Stimulated activated CD4-positive, alpha-beta T cell treated with anti-CD3 and anti-CD28 coated beads, Interleukin-12 subunit alpha, Interleukin-12 subunit beta, amount 100 ng/mL, for 4 hours (primary cell): ENCODE results near the gene AGAP3.

ENCODE experiments used
- DNase-seq: peaks from one replicate; pipeline ENCODE4 v3.0.0-alpha.2; 2020

The AGAP3 gene

GRCh38 chr7:151124899-151125399 lies 38.7 kb downstream of the AGAP3 start:
- DNase-seq, result no peak

DNA sequence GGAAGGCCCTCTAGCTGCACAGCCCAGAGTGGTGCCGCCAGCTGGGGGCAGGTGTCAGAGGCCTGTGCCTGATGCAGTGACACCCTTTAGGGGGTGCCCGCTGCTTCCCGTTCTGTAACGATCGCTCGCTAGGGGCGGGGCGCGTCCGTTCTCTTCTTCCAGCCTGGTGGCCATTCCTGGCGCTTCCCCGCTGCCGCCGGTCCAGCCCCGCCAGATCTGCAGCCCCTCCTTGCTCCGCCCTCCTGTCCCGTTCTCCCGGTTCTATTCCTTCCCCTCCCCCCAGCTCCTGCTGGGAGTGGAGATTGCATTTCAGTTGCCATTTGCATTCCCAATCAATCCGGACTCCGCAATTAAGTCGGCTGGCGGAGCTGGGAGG lies 39.2 kb downstream of the AGAP3 start:
- DNase-seq, result no peak

GRCh38 chr7:151125846-151126481 lies 39.7 kb downstream of the AGAP3 start:
- no peak for DNase-seq

DNA sequence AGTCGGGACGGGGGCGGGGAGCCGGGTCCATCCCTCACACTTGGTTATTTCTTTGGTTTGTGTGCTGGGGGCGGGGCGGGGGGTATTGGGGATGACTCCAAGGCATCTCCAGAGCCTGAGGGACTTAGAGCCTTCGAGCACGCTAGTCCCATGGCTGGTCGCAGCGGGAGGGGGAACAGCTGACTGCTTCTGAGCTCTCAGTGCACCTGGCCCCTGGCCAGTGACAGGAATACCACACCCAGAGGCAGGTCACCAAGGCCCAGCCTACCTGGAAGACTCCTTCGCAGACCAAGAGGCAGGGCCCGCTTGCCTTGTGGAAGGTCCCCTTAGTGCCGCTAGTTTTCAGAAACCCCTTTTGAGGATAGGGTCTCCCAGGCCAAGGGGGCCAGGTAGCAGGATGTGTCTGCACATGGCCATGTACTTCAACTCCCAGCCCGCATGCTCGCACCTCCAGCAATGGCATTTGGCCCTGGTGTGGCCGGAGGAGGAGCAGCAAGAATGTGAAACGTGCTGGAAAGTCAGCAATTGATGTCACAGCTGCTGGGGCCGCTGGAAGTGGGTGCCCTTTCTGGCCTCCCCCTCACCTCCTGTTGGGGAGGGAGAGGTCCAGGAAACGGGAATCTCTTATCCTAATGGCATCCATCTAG lies 40.3 kb downstream of the AGAP3 start:
- no peak for DNase-seq

GRCh38 chr7:151128144-151128543 lies 41.9 kb downstream of the AGAP3 start:
- no peak for DNase-seq

DNA sequence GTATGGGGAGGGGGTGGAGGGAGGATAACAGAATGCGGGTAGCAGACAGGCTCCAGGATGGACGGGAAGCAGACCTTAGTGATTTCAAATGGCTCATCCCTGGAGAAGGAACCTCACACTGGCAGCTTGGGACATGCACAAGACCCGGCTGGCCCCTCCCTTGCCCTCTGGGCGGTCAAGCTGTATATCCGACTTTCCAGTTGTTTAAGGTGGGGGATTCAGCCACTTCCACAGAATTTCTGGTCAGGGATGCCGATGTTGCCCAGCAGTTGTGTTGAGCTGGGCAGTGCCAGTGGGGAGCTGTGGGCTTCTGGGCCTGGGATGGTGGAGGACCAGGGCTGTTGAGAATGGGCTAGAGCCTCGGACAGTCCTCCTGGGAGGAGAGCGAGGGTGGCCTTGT lies 42.4 kb downstream of the AGAP3 start:
- no peak for DNase-seq

DNA sequence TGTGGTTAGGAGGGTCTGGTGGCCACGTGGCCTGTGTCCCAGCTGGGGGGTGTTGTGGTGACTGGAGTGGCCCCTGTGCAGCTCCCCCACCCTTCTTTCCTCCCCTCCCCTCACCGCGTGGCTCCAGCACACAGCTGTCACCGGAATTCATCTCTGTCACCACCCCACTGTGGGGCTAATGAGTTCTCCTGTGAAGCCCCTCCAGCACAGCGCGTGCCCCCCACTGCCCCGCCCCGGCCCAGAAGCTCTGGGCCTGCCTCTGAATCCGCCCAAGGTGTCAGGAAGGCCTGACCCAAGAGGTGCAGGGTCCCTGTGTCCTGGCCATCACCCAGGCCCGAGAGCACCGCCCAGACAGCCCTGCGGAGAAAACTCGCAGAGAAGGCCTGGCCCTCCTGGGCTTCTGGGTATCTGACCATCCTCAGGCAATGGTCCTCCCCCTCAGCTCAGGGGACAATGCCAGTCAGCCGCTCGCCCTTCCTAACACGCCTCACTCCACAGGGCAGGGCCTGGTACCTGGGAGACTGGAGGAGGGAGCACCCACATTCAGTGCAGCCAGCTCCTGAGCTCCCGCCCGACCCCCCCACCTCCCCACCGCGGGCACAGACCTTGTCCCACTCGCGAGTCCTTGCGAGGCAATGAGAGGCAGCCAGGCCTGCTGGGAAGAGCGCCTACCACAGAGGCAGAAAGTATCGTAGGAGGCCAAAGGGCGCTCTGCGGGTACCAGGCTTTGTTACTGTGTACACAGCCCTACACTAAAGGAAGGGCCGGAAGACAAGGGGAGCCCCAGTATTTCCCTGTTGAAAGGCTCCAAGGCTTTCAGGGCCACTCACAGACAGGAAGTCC lies 43.1 kb downstream of the AGAP3 start:
- no peak for DNase-seq

GRCh38 chr7:151129960-151130591 lies 43.8 kb downstream of the AGAP3 start:
- no peak for DNase-seq

GRCh38 chr7:151130741-151131157 lies 44.5 kb downstream of the AGAP3 start:
- no peak for DNase-seq

DNA sequence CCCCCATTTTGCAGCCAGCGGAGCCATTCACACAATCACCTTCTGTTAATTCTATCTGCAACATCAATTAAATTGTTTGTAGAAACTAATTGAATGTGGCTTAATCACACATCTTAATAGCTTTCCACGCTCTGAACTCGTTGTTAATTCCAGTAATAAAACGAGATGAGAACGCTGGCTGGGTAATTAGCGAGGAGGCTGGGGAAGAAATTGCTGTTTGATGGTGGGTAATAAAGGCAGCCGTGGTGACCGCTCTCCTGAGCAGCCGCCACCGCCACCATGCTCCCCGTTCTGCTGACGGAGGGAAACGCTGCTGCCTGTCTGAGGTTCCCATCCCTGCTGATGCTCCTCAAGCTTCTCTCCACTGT lies 44.9 kb downstream of the AGAP3 start:
- no peak for DNase-seq

DNA sequence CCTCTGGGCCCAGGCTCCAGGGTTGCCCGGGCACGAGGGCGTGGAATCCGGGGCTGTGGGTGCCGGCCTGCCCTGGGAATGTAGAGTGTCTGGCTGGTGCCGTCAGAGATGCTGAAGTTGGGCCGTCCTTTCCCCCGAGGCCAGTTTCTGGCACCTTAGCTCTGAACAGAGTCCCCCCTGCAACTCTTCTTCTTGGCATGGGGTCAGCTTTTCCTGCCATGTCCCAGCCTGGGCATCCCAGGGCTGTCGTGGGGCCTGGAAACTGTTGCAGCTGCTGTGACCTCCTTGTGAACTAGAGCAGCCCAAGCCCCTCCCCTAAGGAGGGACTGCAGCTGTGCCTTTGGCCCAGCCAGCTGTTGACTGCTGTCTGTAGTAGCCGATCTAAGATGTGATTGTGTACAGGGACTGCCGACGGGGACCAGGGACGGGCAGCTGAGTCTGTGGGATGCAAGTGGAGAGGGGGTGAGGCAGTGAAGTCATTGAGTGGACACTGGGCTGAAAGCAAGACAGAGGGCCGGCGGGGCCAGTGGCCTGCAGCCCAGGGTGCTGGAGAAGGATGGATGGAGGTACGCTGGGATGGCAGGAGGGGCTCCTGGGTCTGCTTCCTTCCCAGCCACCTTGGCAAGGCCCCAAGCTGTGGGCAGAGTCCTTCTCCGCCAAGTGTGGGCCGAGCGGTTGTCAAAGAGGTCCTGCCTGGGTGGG lies 45.5 kb downstream of the AGAP3 start:
- no peak for DNase-seq

GRCh38 chr7:151132461-151133205 lies 46.4 kb downstream of the AGAP3 start:
- DNase-seq, result no peak

GRCh38 chr7:151133266-151133985 lies 47.2 kb downstream of the AGAP3 start:
- DNase-seq, result no peak

- no peak for DNase-seq
Observed at GRCh38 chr7:151133986-151134742, 47.9 kb downstream of the AGAP3 start.

DNA sequence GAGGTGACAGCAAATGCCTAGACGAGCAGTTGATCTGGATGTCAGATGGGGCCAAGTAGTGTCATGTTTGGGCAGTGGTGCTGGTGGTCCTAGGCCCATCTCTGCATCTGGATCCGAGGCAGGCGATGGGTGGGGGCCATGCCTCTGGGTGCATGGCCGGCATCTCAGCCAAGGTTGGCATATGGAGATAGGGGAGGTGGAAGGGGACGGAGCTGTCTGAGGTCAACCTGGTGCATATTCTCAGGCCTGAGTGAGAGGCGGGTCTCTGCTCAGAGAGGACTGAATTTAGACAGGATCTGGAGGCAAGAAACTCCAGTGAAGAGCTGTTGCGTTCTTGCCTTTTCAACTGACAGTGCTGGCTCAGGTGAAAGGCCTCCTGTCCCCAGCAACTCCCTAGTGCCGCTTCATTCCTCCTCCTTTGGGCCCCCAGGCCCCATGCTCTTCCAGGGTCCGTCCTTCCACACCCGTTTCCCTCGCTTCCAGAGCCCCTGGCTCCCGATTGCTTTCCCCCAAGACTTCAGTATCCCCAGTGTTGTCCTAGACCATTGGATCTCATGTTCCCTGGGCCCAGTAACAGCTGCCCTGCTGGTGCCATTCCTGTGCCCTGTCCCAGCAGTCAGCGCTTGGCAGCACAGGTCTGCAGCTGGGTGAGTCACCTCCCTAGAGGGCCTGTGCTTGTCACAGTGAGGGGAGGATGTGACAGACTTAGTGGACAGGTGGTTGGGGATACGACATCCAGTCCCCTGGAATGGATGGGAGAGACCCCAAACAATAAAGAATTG lies 48.7 kb downstream of the AGAP3 start:
- DNase-seq, result no peak

GRCh38 chr7:151135525-151135845 lies 49.2 kb downstream of the AGAP3 start:
- DNase-seq, result no peak

DNA sequence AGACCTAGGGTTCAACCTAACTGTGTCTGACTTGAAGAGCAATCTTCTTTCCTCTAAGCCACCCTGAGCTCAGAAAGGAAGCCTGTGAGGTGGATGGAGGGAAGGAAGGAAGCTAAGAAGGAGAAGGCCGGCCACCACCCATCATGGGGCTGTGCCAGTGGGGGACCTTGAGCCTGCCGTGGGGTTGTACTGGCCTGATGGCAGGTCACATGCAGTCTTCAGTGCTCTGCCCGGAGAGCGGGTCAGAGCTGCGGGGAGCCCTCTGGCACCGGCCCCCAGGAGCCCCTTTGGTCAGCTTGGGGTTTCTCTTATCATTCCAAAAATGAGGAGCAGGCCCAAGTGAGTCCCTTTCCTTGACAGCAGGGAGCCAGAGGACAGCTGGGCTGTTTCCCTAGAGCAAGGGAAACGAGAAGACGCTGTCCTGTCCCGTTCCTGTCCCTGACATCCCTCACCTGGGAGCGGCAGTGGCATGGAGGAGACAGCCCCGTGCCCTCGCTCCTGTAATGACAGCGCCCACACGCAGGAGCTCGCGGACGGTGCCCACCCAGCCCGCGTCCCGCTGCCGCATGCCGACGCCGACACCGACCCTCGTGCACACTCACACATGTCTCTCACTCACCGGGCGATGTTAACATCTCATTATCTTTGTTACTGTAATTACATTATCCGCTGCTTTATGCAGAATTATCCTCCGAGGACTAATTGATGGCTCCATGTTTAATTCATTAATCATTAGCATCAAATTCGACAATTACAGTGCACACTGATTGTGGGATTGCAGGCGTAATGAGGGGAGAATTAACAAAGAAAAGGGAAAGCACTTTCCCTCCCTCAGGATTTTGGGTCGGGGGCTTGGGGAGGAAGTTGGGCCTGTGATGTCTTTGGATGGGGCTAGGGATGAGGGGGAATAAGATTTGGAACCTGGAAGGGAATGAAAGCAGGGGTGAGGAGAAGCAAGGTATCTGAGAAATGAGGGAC lies 49.9 kb downstream of the AGAP3 start:
- no peak for DNase-seq

DNA sequence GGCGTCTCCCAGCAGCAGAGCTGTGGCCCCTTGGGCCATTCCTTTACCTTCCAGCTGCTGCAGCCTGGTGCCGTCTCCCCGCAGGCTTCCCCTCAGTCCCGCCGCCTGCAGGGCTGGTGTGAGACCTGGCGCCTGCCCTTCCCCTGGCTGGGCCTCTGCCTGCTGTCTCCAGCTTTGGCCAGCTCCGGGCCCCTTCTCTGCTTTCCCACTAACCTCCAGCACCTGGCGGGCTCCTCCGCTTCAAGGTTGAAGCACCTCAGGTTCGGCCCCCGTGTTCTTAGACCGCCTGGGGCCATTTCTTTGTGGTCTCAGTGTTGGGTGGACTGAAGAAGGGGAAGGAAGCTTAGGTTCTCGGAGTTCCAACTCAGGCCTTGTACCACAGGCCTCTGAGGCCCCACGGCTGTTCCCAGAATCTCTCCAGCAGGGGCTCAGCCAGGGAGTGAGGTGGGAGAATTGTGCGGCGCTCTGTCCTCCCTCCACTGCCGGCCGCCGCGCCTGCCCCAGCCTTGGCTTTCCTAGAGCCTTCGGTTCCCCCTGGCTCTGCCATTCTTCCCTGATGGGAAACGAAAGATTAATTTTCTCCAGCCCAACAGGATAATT lies 50.9 kb downstream of the AGAP3 start:
- DNase-seq, result no peak
